ENCODE results near the gene RAB25. TPM values are rescaled to one million over a fixed set of nuclear protein-coding genes. Genes with fewer than 3 reads are reported as not detected.

The RAB25 gene
- total RNA-seq = not detected in 3 replicates
- long read RNA-seq = 0 reads

DNA sequence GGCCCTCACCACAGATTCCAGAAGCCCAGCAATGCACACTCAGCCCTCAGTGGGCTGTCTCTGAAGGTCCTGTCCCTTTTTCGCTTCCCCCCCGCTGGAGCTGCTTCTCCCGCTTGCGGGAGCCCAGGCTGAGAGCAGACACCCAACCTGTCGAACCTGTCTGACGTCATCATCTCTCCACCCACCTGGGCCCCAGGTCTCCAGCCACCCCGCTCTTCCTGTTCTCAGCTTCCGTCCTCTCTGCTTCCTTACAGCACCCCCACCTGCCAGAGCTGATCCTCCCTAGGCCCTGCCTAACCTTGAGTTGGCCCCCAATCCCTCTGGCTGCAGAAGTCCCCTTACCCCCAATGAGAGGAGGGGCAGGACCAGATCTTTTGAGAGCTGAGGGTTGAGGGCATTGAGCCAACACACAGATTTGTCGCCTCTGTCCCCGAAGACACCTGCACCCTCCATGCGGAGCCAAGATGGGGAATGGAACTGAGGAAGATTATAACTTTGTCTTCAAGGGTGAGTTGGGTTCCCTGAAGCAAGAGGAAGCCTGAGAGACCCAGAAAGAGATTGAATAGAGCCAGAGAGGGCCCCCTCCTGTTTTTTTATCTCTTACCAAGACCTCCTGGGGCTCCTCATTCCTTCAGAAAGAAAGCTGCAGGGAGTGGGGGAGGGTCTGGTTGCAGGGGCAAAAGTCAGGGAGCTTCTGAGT is at the start of gene RAB25:
Gene RAB25, plus strand, starts transcription at position 224 of the 700 bp plus-strand sequence. Its CDS starts 241 bp downstream, at position 465.
- Mint-ChIP-seq H3K4me3 (ENCODE audit: unreplicated experiment) (no peak within 1 kb of the TSS), H3K4me1 (ENCODE audit: low read depth) (peaks cover 4% of the 10 kb centered on the region), H3K27me3 (ENCODE audit: low read depth) (no peaks in the 10 kb centered on the region), H3K27ac (ENCODE audit: unreplicated experiment) (peak within 1 kb of the TSS; percentile 14), H3K9me3 (ENCODE audit: low read depth) (no peaks in the 10 kb centered on the region), H3K36me3 (ENCODE audit: low read depth) (no peaks in the 10 kb centered on the region)
- no peak for DNase-seq (ENCODE audit: low spot score)
- TF ChIP-seq, protein P1, sequence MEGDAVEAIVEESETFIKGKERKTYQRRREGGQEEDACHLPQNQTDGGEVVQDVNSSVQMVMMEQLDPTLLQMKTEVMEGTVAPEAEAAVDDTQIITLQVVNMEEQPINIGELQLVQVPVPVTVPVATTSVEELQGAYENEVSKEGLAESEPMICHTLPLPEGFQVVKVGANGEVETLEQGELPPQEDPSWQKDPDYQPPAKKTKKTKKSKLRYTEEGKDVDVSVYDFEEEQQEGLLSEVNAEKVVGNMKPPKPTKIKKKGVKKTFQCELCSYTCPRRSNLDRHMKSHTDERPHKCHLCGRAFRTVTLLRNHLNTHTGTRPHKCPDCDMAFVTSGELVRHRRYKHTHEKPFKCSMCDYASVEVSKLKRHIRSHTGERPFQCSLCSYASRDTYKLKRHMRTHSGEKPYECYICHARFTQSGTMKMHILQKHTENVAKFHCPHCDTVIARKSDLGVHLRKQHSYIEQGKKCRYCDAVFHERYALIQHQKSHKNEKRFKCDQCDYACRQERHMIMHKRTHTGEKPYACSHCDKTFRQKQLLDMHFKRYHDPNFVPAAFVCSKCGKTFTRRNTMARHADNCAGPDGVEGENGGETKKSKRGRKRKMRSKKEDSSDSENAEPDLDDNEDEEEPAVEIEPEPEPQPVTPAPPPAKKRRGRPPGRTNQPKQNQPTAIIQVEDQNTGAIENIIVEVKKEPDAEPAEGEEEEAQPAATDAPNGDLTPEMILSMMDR (IDR thresholded peaks at IDR 0.05) = no peak

DNA sequence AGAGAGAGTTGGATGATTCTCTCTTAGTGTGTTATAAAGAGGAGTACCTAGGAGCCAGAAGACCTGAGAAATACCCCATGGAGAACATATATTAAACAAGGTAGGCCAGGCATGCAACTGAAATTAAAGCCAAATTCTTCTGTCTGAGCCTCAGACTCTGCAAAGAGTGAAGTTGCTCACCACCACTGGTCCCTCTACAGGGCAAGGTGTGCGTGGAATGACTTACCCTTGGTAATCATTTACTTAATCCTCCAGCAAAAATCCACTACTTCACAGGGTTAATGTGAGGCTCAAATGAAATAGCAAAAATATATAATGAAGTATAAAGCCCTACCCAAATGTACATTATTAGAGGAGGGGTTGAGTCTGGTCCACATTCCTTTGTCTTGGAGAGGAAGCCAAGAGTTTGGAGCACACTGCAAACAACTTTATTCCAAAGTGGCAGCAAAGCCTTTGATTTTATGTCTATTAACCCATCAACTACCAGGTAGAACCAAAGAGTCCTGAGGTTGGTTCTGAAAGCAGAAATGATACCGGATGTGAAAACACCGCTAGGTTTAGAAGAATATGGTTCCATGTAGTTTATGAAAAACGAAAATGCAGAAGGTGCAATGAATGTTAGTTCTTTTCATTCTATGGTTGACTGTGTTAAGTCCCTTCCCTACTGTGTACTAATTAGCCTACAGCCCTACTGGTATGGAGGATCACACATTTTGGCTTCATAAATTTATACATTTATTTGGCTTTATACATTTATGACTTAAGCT is 48.7 kb upstream of the RAB25 start:
- TF ChIP-seq, protein P1 (IDR thresholded peaks at IDR 0.05) = no peak
- Mint-ChIP-seq H3K4me3 (ENCODE audit: unreplicated experiment) (no peak overlapping the region), H3K27me3 (ENCODE audit: low read depth) (no peaks in the 10 kb centered on the region), H3K9me3 (ENCODE audit: low read depth) (no peaks in the 10 kb centered on the region), H3K4me1 (ENCODE audit: low read depth) (no peaks in the 10 kb centered on the region), H3K27ac (ENCODE audit: unreplicated experiment) (no peak overlapping the region), H3K36me3 (ENCODE audit: low read depth) (peaks cover 40% of the 10 kb centered on the region)
- no peak for DNase-seq (ENCODE audit: low spot score)

- H3K9me3 Mint-ChIP-seq (ENCODE audit: low read depth) = no peaks in the 10 kb centered on the region
- H3K27me3 Mint-ChIP-seq (ENCODE audit: low read depth) = no peaks in the 10 kb centered on the region
- peaks cover 37% of the 10 kb centered on the region for H3K36me3 Mint-ChIP-seq (ENCODE audit: low read depth)
- no peak overlapping the region for H3K4me3 Mint-ChIP-seq (ENCODE audit: unreplicated experiment)
- DNase-seq (ENCODE audit: low spot score) = no peak
- no peak overlapping the region for H3K27ac Mint-ChIP-seq (ENCODE audit: unreplicated experiment)
- peaks cover 12% of the 10 kb centered on the region for H3K4me1 Mint-ChIP-seq (ENCODE audit: low read depth)
- TF ChIP-seq, protein P1 (IDR thresholded peaks at IDR 0.05) = no peak
These were observed 46.1 kb upstream of the RAB25 start for GRCh38 chr1:156014829-156015228.

- DNase-seq (ENCODE audit: low spot score) = no peak
- Mint-ChIP-seq H3K4me3 (ENCODE audit: unreplicated experiment) (peak overlapping the region; percentile 95), H3K27ac (ENCODE audit: unreplicated experiment) (peak overlapping the region; percentile 90), H3K27me3 (ENCODE audit: low read depth) (no peaks in the 10 kb centered on the region), H3K9me3 (ENCODE audit: low read depth) (no peaks in the 10 kb centered on the region), H3K36me3 (ENCODE audit: low read depth) (peaks cover 16% of the 10 kb centered on the region), H3K4me1 (ENCODE audit: low read depth) (peaks cover 20% of the 10 kb centered on the region)
- TF ChIP-seq, protein P1 (IDR thresholded peaks at IDR 0.05) = no peak
These were observed 41.0 kb upstream of the RAB25 start for GRCh38 chr1:156019946-156020292.

- H3K36me3 Mint-ChIP-seq (ENCODE audit: low read depth) = peaks cover 16% of the 10 kb centered on the region
- peak within 1 kb of the TSS; percentile 95 for H3K4me3 Mint-ChIP-seq (ENCODE audit: unreplicated experiment)
- TF ChIP-seq, protein P1 (IDR thresholded peaks at IDR 0.05) = peak; percentile 27
These were observed 40.5 kb upstream of the RAB25 start, which contains the start of gene SSR2 for GRCh38 chr1:156020293-156021092. Gene SSR2, minus strand, starts transcription at chr1:156020951. Its CDS starts 784 bp downstream, at chr1:156020167.

More at GRCh38 chr1:156020293-156021092, 40.5 kb upstream of the RAB25 start, which contains the start of gene SSR2:
- DNase-seq (ENCODE audit: low spot score) = no peak
- H3K4me1 Mint-ChIP-seq (ENCODE audit: low read depth) = peaks cover 20% of the 10 kb centered on the region
- no peaks in the 10 kb centered on the region for H3K27me3 Mint-ChIP-seq (ENCODE audit: low read depth)
- no peaks in the 10 kb centered on the region for H3K9me3 Mint-ChIP-seq (ENCODE audit: low read depth)
- H3K27ac Mint-ChIP-seq (ENCODE audit: unreplicated experiment) = peak within 1 kb of the TSS; percentile 90
